ENCODE results near the gene FGF8. TPM values are rescaled to one million over a fixed set of nuclear protein-coding genes. Genes with fewer than 3 reads are reported as not detected.

Gene FGF8
- total RNA-seq, 1 donor, result not detected

DNA sequence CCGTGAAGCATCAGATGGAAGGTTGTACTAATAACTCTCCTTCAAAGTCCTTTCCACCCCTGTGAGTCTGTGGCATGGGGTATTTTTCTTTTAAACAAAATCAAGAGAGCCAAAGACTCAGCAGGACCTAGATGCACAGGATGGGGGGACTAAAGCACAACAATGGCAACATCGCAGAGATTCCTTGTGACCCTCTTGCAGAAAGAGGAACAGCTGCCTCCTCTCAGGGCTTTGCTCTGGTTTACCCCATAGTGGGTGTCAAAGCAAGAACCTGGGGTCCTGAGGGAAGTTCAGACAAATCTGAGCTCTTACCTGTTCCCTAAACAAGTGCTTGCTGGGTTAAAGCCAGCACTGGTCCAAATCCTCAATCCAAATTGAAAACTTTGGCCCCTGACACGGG, 39.2 kb downstream of the FGF8 start:
- no peak for DNase-seq (ENCODE audit: low read depth)
- H3K4me3 ChIP-seq (ENCODE audit: low read depth, low read length), result no peak overlapping the region
- TF ChIP-seq, protein P1, sequence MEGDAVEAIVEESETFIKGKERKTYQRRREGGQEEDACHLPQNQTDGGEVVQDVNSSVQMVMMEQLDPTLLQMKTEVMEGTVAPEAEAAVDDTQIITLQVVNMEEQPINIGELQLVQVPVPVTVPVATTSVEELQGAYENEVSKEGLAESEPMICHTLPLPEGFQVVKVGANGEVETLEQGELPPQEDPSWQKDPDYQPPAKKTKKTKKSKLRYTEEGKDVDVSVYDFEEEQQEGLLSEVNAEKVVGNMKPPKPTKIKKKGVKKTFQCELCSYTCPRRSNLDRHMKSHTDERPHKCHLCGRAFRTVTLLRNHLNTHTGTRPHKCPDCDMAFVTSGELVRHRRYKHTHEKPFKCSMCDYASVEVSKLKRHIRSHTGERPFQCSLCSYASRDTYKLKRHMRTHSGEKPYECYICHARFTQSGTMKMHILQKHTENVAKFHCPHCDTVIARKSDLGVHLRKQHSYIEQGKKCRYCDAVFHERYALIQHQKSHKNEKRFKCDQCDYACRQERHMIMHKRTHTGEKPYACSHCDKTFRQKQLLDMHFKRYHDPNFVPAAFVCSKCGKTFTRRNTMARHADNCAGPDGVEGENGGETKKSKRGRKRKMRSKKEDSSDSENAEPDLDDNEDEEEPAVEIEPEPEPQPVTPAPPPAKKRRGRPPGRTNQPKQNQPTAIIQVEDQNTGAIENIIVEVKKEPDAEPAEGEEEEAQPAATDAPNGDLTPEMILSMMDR (IDR thresholded peaks at IDR 0.05; ENCODE audit: insufficient read depth, low read length), result no peak

DNA sequence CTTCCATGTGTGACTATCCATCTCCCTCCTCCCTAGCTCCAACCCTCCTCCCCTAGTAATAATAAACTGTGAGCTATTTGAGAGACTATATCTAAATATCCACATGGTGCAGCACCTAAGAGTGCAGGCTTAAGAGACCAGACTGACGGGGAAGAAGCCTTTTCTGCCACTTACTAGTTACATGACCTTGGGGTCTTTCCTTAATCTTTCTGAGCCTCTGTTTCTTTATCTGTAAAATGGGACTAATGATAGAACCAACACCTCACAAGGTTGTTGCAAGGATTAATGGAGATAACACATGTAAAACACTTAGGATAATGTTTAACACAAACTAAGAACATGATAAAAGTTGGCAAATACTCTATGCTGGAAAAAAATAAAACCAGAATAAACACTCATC, 43.8 kb downstream of the FGF8 start:
- H3K4me3 ChIP-seq (ENCODE audit: low read depth, low read length), result no peak overlapping the region
- TF ChIP-seq, protein P1 (IDR thresholded peaks at IDR 0.05; ENCODE audit: insufficient read depth, low read length), result no peak
- DNase-seq (ENCODE audit: low read depth), result no peak

DNA sequence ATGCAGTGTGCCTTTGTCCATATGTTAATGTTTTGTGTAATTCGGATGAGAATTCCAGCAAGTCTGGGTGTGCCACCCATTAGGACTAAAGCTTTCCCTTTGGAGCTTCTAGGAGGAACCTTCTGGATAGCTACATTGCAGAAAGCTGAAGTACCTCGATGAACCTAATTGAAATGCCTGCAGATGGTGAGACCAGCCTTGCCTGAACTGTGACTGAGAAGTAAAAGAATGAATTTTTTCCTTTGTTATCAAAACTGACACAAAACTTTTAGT, 49.9 kb downstream of the FGF8 start:
- no peak for DNase-seq (ENCODE audit: low read depth)
- H3K4me3 ChIP-seq (ENCODE audit: low read depth, low read length), result no peak overlapping the region
- TF ChIP-seq, protein P1 (IDR thresholded peaks at IDR 0.05; ENCODE audit: insufficient read depth, low read length), result no peak

DNA sequence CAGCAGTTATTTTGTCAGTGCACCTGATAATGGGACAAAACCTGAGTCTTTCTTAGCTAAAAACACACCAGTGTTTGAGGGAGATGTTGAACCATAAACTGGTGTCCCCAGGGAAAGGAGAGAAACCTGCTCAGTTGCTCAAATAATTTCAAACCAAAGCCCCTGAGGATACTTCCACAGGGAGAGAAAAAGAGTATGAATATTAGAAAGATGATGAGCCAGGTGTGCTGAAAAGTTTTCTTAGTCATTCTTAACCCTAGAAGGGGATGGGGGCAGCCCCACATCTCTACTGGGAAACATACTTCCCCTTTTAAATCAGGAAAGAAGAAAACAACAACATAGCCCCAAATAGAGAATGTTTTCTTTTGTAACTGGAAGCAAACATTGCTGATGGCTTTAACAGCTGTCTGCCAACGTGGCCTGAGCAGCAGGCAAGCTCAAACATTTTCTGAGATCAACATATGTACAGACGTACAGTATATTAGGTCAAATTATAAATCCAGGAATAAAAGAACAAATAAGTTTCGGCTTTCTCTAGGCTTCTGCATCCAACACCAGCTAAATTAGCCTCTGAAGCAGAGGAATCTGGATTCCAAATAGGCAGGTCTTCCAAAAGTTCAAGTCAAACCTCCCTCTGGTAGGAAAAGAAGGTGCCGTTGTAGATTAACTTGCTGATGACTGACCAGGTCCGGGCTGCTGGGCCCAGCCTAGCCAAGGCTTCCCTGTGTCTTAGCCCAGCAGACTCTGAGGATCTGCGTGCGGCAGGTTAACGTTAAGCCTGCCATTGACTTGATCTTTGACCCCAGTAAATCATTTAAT, 50.4 kb downstream of the FGF8 start:
- TF ChIP-seq, protein P1 (IDR thresholded peaks at IDR 0.05; ENCODE audit: insufficient read depth, low read length), result no peak
- DNase-seq (ENCODE audit: low read depth), result no peak
- no peak overlapping the region for H3K4me3 ChIP-seq (ENCODE audit: low read depth, low read length)

DNA sequence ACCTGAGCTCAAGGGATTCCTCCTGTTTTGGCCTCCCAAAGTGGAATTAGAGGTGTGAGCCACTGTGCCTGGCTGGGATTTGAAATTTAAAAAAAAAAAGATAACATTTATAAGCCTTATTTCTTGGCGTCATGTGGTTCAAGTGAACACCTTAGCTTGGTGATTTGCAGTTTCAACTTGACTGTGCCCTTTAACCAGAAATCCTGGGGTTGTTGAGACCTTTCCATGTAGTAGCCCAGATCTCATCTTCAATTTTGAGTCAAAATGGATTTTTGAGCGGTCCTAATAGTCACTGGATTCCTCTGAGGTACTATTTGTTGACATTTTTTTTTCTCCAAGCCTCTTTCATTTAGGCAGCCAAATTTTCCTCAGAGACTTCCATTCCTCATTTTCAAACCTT, 51.5 kb downstream of the FGF8 start:
- H3K4me3 ChIP-seq (ENCODE audit: low read depth, low read length), result no peak overlapping the region
- TF ChIP-seq, protein P1 (IDR thresholded peaks at IDR 0.05; ENCODE audit: insufficient read depth, low read length), result no peak
- DNase-seq (ENCODE audit: low read depth), result no peak

DNA sequence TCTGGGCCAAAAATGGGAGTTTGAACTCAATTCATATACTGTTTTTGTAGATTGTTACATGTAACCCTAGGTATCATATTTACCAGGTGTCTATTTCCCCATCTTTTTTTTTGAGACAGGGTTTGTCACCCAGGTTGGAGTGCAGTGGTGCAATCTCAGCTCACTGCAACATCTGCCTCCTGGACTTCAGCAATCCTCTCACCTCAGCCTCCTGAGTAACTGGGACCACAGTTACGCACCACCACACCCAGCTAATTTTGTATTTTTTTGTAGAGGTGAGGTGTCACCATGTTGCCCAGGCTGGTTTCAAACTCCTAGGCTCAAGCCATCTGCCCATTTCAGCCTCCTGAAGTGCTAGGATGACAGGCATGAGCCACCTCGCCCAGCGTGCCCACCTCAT, 52.7 kb downstream of the FGF8 start:
- no peak for DNase-seq (ENCODE audit: low read depth)
- TF ChIP-seq, protein P1 (IDR thresholded peaks at IDR 0.05; ENCODE audit: insufficient read depth, low read length), result no peak

DNA sequence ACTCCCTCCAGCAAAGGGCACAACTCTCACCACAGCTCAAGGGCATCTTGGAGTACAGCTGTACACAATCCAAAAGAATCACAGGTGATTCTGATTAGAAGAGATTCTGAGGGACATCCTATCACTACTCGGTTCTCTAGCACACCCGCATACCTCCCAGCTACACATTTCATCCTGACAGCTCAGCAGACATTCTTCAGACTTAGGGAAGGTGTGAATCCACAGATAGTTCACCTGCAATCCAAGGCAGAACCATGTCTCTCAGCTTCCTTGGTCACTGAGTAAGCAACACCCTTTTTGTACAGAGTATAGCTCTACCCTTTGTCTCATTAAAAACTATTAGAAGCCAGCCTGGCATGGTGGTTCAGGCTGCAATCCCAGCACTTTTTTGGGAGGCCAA, 54.1 kb downstream of the FGF8 start:
- H3K4me3 ChIP-seq (ENCODE audit: low read depth, low read length), result no peak overlapping the region
- DNase-seq (ENCODE audit: low read depth), result no peak
- TF ChIP-seq, protein P1 (IDR thresholded peaks at IDR 0.05; ENCODE audit: insufficient read depth, low read length), result no peak

More for the DNA sequence above, 52.7 kb downstream of the FGF8 start:
- no peak overlapping the region for H3K4me3 ChIP-seq (ENCODE audit: low read depth, low read length)

All from fibroblast of the aortic adventitia (primary cell).